Measurements from ENCODE around the gene FBXO31.

GRCh38 chr16:87375426-87376135 is 8.0 kb downstream of the FBXO31 start:
- TF ChIP-seq POLR2A (IDR thresholded peaks at IDR 0.05): no peak
- no peak for TF ChIP-seq CTCF (IDR thresholded peaks at IDR 0.05)
- no peak for TF ChIP-seq POLR2AphosphoS5 (IDR thresholded peaks at IDR 0.05; ENCODE audit: insufficient read depth in 1 of 2, low read depth in 1 of 2)
